Sigmoid colon (tissue), 4 donors: ENCODE measurements around the gene PLOD1.

ENCODE experiments used
- CTCF ChIP-seq, 4 experiments: fragments of 450-650 bp in 3 of 4; fragments of 200-600 bp in 1 of 4; IDR thresholded peaks; one replicate each; pipeline ENCODE4 v1.5.1; 2016 to 2019; ENCODE audit warnings: antibody characterized with exemption in 4 of 4, mild to moderate bottlenecking in 3 of 4, moderate library complexity in 2 of 4
- EP300 ChIP-seq, 4 donors: sonication (generic); formaldehyde crosslinking; IDR thresholded peaks; one replicate each; pipeline ENCODE4 v1.6.1; 2017; ENCODE audit warnings: antibody characterized with exemption in 4 of 4
- POLR2A ChIP-seq, 2 donors: fragments of 450-650 bp; IDR thresholded peaks; one replicate each; pipeline ENCODE4 v1.6.1; 2016; ENCODE audit warnings: antibody characterized with exemption in 2 of 2, mild to moderate bottlenecking in 2 of 2, moderate library complexity in 2 of 2

DNA sequence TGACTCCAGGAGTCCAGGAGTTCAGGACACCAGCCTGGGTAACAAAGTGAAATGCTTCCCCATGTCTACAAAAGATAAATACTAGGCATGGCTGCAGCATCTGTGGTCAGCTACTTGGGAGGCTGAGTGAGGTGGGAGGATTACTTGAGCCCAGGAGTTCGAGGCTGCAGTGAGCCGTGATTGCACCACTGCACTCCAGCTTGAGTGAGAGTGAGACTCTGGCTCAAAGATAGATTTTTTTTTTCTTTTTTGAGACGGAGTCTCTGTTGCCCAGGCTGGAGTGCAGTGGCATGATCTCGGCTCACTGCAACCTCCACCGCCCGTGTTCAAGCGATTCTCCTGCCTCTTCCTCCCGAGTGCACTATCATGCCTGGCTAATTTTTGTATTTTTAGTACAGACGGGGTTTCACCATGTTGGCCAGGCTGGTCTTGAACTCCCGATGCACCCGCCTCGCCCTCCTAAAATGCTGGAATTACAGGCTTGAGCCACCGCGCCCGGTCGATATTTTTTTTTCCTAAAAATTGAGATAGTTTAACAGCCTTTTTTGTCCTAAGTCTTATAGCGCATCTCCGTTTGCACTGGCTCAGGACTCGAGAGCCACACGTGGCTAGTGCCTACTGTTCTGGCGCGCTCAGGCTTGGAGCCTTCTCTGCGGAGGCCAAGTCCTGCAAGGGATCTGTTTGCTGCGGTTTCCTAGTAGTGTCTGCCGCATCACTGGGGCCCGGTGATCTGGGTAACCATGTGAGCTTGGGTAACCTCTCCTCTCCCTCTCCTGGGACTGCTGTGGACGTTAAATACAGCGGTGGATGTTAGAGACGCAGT is 44.7 kb downstream of the PLOD1 start:
- TF ChIP-seq CTCF (IDR thresholded peaks at IDR 0.05) (no peak), POLR2A (IDR thresholded peaks at IDR 0.05) (no peak), EP300 (IDR thresholded peaks at IDR 0.05) (no peak)
